GM19099 (cell line): ENCODE data around the gene AOPEP.

ENCODE experiments used
- POLR2A ChIP-seq: IDR thresholded peaks from 3 replicates; pipeline ENCODE4 v1.6.1; 2011; ENCODE audit warnings: low read depth; ENCODE audit not compliant: insufficient read length; ENCODE audit errors: extremely low read depth

The AOPEP gene

DNA sequence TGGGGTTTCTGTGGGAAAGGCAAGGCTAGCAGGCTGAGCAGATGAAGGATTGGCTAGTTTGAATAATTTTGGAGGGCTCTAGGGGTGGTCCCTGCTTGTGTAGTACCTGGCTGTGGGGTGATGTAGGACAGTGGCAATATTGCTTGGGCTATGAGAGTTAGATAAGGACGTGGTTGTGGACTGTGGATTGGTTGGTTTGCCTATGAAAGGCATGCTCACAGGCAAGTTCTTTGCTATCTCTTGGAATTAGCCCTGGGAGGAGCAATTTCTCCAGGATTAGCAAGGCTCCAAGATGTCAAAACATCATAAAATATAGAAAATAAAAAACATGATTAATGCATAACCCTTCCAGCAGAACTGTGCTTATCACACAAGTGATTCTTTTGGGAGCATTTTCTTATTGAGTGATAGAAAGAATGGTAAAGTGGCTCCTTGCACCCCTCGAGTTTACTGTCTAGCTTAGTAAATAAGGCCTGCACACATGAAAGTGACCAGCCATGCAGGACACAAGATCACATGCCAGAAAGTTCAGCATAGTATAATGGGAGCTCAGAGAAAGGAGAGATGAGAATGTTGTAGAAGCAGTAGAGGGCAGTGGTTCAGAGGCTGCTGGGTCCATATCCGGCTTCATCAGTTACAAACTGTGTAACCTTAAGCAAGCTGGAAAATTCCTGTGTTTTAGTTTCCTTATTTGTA lies 13.8 kb downstream of the AOPEP start:
- TF ChIP-seq POLR2A = no peak

DNA sequence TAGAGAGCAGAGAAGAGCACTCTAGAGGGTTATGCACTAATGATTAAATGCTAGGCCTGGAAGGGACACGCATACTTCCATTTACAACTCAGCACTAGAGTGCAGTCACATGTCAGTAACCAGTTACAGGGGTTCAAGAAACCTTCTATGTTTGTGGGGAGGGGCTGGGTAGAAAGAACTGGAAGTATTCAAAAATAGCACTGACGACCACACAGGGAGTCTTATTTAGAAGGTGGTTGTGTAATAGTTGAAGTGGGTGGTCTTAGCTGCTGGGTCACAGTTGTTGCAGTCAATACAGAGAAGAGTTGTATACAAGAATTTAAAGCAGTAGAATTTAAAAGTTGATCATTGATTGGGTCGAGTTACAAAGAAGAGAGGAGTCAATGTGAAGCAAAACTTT lies 15.4 kb downstream of the AOPEP start:
- no peak for TF ChIP-seq POLR2A

DNA sequence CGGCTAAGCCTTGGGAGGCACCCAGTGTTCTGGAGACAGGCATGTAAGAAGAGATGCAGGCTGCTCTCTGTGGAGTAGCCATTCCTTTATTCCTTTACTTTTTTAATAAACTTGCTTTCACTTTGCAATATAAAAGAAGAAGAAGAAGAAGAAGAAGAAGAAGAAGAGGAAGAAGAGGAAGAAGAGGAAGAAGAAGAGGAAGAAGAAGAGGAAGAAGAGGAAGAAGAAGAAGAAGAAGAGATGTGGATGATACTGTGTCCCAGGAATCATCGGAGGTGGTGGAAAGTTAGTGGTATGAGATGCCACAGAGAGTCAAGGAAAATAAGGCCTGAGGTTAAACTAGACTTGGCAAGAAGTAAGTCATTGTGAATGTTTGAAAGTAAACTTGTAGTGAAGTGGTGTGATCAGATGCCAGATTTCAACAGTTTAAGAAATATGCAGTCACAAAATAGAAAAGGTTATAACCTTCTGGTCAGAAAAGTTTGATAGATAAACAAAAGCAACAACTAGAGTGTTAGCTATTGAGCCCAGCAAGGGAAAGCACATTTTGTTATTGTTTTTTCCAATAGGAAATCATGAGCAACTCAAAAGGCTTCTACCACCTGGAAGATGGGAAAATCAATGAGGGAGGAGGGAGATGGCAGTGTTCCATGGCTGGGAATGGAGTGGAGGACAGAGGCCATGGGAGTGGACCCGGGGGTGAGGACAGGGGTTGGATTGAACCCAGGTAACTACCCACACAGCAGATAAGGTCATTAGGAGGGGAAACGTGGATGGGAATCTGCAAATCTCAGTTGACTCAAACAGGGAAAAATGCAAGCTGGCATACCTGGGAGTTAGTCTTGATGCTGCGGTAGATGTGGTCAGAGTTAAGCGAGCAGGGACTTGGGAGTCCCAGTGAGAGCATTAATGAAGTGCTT lies 16.8 kb downstream of the AOPEP start:
- no peak for TF ChIP-seq POLR2A

DNA sequence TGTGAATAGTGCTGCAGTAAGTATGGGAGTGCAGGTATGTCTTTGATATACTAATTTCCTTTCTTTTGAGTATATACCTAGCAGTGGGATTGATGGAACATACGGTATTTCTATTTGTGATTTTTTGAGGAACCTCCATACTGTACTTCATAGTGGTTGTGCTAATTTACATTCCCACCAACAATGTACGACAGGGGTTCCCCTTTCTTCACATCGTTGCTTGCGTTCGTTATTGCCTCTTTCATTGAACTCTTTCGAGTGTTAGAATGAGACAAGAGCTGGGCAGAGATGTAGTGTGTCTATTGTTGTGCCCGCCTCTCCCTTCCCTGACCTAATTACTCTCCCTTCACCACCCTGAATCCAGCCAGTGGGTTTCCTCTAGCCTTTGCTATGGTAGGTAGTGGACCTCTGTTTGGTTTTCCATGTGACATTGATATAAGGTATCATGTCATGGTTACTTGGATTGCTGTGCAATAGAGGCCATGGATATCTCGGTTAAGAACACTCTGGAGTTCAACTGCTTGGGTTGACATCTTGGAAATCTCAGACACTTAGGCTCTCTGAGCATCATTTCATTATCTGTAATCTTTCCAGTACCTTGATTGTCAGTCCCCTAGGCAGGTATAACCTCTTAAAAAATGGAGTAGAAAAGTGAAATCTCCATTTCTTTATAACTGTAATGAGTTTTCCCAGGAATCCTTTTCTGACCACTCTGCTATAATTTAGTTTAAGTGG lies 19.5 kb downstream of the AOPEP start:
- no peak for TF ChIP-seq POLR2A

DNA sequence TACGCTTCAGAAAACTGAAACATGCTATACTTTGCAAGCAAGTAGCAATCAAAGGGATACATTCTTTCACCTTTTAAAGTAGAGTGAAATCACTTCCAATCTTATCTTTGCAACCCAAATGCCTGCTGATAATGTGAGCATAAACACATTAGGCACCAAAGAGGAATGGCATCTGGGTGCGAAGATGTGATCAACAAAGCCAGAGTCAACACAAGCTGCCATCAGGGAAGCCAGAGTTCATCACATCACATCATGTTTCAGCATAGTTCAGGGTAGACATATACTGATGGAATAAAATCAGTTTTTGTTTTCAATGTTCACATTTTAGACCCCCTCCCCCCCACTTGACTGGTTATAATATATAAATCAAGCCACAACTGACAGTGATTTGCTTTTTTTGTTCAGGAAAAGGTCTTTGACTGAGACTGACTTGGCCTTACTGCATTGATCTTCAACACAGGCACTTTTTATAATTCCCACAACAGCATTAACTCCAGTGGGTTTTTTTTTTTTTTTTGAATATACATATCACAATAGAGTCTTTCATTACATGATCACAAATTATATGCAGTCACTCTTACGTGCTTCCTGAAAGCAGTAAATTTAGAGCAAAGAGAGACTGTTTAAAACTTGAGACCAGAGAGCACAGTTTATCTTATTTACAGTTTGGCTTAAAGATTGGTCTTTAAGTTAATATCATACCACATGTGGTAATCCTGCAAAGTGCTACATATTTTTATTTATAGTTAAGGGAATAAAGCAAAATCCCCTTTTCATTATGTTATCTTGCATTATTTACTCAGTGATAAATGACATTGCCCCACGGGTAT lies 20.3 kb downstream of the AOPEP start:
- TF ChIP-seq POLR2A = no peak

DNA sequence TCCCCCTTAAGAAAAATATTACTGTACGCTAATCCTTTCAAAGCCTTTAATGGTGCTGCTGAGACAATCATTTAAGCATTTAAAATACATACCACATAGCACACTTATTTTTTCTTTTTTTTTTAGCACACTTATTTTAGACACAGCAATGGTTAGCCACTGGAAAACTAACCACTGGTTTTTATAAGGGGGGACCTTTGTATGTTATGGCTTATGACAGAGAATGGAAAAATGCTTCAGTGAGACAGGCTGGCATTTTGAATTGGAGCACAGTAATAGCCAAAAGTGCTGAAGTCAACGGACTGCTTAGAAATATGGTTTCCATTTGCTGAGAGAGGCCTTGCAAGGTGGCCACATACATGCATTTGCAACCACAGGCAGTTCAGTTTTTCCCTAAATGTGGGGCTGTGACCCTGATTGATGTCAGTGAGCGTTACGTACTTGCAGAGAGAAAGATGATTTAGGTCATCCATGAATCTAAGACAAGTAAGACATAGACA lies 28.5 kb downstream of the AOPEP start:
- TF ChIP-seq POLR2A = no peak

DNA sequence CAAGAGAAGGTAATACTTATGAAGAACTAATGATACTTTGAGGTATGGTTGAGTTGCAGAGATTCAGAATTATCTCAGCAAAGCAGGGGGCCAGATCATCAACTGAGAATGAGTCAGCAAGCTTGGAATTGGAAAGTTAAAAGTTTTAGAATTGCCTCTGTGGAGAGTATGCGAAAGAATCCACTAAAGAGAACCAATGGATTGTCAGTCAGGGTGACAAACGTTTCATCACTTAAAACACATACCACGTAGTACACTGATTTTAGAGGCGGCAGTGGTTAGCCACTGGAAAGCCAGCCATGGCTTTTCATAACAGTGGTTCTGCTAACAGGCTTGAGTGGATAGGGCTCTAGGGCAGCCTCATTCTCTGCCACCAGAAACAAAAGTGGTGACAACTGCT lies 30.7 kb downstream of the AOPEP start:
- no peak for TF ChIP-seq POLR2A

DNA sequence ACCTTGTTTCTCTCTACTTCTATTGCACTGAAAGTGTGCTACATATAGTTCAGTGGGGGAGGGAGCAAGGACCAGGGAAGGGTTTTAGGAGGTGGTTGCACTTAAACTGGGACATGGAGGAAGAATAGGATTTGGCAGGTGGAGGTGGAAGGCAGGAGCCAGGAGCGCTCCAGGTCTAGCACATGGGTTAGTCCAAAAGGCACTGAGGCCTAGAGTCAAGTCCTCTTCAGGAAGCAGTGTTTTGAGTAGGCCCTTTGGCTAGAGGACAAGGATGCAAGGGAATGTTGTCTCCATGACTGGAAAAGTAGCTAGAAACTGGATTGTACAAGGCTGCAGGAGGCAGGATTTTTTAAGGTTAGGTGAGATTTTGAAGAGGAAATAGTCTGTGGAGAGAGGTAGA lies 31.5 kb downstream of the AOPEP start:
- no peak for TF ChIP-seq POLR2A

DNA sequence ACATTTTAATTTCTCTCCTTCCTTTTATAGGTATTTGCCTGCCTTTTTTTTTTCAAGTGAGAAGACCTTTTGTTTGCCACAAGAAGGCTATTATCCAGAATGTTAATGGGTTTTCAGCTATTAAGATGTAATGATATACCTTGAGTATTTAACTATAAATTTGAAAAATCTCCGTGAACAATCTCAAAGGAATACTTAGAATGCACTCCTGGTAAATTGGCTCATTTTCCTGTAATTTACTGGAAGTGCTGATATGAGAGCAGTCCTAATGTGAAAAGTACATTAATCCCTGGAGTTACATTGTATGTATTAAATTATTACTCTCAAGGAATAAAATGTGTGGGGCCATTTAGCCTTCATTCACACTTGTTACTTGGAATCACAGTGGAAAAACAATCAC lies 32.4 kb downstream of the AOPEP start:
- TF ChIP-seq POLR2A = no peak

DNA sequence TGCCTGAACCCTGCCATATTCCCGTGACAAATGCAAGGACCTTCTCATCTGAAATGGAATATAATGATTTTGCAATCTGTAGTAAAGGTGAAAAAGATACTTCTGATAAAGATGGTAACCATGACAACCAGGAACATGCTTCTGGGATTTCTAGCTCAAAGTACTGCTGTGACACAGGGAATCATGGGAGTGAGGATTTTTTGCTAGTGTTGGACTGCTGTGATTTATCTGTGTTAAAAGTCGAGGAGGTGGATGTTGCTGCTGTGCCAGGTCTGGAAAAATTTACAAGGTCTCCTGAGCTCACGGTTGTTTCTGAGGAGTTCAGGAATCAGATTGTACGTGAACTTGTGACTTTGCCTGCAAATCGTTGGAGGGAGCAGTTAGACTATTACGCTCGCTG lies 33.5 kb downstream of the AOPEP start:
- no peak for TF ChIP-seq POLR2A

DNA sequence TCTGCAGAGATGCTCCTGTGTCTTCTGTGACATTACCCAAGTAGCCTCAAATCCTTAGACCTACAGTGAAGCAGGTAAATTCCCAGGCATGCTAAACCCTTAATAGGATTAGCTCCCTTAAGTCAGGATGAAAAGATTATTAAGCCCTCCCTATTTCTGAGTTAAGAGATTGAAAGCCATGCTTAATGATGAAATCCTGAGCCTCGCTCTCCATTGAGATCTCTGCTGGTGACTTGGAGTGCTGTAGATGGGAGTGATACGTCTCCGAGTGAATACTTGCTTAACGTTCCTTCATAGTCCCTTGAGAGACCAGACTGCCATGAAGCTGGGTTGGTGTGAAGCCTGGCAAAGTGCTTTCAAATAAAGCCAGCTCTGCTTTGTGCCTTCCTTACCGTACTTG lies 34.2 kb downstream of the AOPEP start:
- no peak for TF ChIP-seq POLR2A

DNA sequence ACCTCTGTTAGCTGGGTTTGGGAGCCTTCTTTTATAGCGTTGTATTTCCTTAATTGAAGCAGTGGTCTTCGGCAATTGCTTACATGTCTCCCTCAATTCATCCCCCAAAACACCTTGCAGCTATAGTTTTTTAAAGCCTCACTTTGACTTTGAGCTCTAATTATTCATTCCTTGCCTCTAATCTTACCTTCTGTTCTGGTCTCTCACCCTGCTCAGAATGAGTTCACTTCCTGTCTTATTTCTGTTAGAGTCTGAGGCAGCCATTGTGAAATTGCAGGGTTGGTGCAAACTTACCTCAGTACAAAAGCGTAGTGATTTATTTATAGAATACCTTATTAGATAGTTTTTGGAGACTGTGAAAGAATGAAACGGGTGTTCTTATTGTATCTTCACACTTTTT lies 35.0 kb downstream of the AOPEP start:
- TF ChIP-seq POLR2A = no peak

DNA sequence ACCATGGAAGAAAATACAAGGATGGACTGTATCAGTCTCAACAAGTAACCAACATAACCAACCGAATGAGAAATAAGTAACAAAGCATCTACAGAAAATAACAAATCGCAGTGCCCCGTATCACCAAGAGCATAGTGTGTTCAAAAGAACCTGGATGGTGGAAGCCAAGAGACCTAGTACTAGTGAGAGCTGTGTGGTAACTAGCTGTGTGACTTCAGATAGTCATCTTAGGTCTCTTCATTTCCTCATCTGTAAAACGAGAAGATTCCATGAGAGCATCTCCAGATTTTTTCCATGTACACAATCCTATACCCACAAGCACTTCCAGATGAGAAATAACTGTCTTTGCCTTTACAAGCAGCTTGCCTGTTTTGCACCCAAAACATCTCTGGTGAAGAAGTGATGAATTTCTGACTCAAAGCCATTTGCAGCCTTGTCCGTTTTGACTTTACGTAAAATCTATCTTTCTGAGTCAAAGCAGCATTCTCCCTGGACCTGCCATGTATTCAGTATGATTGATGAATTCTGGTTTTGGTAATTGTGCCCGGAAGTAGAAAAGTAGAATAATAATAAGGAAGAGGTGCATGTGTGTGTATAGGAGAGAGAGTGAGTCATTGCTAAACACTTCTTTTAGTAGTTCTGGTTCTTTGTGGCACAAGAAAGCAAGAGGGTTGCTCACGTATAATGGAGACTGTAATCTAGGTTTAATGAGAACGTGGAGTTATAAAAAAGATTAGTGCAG lies 41.0 kb downstream of the AOPEP start:
- no peak for TF ChIP-seq POLR2A

DNA sequence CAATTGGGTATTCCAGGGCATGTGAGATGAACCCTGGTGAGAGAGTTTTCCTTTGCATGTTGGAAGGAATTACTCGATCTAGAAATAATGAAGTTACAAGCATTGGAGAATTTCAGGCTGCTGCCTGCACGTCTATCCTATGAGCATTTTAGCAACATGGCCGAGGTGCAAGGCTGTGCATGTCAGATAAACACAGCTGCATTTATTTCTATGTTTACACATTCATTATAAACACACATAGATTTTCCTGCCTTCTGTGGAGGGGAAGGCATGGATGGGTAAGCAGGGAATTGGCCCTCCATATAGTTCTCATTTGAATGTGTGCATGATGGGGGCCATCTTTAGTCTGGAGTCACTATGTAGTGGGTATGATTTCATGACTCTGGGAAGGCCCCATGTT lies 42.3 kb downstream of the AOPEP start:
- no peak for TF ChIP-seq POLR2A
